Endometrium (tissue), 2 donors: ENCODE results near the gene NBPF20.
"Not testable (repeated sequence)": the region's sequence is repeated elsewhere in the genome, so short reads cannot be mapped to it uniquely, and the experiment has no call there.

Experiments
- FAIRE-seq: peaks from 2 replicates; lab custom pipeline; 2012; peaks lifted over from hg19 to GRCh38; lab: Jason Lieb, UNC
- donor health status: control.
- donor health status: control.

NBPF20 gene, protein sequence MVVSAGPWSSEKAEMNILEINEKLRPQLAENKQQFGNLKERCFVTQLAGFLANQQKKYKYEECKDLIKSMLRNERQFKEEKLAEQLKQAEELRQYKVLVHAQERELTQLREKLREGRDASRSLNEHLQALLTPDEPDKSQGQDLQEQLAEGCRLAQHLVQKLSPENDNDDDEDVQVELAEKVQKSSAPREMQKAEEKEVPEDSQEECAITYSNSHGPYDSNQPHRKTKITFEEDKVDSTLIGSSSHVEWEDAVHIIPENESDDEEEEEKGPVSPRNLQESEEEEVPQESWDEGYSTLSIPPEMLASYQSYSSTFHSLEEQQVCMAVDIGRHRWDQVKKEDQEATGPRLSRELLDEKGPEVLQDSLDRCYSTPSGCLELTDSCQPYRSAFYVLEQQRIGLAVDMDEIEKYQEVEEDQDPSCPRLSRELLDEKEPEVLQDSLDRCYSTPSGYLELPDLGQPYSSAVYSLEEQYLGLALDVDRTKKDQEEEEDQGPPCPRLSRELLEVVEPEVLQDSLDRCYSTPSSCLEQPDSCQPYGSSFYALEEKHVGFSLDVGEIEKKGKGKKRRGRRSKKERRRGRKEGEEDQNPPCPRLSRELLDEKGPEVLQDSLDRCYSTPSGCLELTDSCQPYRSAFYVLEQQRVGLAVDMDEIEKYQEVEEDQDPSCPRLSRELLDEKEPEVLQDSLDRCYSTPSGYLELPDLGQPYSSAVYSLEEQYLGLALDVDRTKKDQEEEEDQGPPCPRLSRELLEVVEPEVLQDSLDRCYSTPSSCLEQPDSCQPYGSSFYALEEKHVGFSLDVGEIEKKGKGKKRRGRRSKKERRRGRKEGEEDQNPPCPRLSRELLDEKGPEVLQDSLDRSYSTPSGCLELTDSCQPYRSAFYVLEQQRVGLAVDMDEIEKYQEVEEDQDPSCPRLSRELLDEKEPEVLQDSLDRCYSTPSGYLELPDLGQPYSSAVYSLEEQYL (N-terminal part only)

DNA sequence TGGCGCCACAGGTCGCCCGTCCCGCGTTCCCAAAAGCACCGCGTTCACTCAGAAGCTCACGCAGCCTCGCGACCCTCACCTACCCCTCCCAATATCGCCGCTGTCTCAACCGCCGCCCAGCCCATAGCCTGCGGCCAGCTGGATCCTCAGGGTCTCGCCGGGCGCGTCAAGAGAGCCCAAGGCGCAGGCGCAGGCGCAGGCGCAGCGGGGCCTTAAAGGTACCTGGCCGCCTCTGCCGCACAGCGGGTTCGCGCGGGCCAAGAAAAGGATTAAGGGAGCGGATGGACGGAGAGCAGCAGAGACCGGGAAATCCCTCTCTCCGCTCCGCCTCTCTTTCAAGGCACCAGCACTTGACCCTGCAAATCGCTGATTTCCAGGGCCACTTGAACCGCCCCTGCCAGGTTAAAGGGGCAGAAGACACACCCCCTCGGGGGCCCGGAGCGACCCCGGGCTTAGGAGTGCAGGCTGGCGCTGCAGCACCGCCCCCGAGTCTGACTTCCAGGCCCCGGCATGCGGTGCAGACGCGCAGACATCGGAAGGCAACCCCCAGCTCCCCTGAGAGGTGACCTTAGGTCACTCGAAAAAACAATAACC, at the start of gene NBPF20:
Gene NBPF20 (minus strand): TSS at position 168 of the 594 bp plus-strand sequence. CDS start 20,331 bp downstream, outside the sequence.
- FAIRE-seq, result no peak

DNA sequence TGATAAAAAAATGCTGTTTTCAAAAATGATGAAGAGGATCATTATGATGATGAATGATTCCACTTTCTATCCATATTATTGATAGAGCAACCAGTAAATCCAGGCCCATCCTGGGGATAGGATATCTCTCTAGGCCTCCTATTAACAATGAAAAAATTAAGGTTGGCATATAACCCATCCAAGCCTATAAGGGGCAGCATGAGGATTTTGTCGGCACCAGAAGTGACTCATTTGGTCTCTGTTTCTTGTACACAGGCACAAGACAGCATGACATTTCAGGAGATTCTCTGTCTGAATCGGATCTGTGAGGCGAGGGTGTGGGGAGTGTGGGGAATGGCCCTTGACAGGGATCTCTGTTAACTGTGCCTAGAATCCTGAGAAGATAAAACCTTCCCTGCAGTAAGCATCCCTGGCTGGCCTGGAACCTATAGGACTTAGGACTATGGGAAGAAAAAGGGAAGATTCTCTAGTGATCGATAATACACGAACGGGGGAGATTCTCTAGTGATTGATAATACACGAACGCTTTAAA, 49.5 kb upstream of the NBPF20 start:
- not testable (repeated sequence) for FAIRE-seq

DNA sequence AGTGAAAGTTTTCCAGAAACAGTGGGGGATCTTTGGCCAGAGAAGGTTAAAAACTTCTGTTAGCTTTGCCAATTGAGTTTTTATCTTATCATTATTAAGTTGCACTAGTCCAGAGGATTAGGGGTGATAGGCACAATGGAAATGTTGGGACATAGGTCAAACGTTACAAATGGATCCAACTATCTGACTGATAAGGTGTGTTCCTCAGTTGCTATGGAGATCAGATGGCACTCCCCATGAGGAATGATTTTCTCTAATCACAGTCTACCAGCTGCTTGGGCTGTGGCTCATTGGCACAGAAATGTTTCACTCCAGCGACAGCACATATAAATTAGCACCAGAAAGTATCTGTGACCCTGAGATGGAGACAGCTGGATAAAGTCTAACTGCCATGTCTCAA, 47.3 kb upstream of the NBPF20 start:
- not testable (repeated sequence) for FAIRE-seq

DNA sequence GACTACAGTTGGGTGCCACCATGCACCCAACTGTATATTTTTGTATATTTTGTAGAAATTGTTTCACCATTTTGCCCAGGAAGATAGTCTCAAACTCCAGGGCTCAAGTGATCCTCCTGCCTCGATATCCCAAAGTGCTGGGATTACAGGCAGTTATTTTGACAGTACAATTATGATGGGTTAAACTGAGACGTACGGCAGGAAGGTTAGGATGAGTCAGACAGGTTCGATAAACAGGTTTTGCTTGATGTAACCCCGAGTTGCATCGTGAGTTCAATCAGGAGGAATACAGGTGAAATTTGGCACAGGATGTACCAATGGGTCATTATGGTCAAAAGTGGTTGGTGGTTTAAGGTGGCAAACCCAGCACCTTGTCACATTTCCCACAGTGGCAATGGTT, 46.0 kb upstream of the NBPF20 start:
- FAIRE-seq, result not testable (repeated sequence)

DNA sequence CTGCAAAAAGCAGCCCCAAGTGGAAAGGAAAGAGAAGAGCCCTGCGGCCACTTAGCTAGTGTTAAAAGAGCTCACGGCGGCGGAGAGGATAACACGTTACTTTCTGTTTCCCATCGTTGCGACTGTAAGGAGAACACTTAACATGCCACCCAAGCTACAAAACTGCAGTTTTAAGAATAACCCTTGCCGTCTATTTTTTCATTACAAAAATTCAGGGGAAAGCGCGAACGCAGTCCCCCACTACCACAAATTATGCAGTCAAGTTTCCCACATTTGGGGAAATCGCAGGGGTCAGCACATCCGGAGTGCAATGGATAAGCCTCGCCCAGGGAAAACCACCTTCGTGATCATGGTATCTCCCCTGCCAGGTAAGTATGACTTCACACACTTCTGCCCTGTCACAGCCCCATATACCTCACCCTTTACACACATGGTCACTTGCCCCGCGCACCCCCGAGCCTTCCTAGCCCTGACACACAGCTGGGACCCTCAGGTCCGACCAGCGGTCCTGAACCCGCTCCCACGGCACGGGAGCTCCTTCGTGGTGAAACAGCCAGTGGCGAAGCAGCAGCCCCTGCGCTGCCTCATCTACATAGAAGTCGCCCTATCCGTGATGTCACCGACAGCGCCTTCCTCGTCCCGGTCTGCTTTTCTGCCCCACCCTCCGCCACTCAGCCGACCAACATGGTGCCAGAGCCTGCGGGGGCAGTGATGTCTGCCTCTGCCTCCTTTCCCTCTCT, 40.2 kb upstream of the NBPF20 start:
- not testable (repeated sequence) for FAIRE-seq

DNA sequence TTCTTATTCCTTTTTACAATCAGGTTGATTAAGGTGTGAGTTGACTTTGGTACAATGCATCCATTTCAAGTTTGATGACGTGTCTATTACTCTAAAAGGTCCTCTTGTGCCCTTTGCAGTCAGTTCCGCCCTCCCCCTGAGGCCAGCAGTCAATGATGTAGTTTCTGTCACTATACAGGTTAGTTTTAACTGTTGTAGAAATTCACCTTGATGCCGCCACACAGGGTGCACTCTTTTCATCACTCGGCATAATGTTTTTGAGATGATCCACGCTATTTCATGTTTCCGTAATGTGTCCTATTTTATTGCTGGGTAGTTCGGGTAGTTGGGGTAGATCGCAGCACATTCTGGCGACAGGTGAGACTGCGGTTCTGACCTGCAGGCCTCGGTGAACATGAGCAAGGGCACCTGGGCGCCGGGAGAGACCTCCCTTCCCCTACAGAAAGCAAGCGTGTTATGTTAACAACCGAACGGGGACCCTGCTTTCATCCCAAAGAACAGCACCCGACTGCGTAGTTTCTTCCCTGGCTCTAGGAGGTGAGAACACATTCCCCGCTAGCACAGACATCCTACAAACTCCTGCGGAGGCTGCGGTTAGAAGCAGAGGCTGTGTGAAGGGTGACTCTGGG, 39.4 kb upstream of the NBPF20 start:
- FAIRE-seq, result not testable (repeated sequence)

DNA sequence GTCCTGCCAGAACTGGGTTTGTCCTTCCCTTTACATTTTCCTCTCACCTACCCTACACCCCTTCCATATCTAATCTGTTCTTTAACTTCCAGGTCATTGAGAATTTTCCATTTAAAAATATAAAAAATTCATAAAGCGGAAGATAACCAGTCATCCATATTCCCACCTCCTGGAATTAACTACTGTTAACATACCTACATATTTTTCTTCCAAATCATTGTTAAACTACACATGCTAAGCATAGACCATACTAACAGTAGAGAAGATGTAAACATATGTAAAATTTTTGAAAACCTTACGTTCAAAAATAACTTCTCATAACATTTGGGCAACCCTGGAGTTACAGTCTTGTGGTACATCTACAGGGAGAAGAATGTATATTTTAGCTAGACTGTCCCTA, 38.6 kb upstream of the NBPF20 start:
- not testable (repeated sequence) for FAIRE-seq

DNA sequence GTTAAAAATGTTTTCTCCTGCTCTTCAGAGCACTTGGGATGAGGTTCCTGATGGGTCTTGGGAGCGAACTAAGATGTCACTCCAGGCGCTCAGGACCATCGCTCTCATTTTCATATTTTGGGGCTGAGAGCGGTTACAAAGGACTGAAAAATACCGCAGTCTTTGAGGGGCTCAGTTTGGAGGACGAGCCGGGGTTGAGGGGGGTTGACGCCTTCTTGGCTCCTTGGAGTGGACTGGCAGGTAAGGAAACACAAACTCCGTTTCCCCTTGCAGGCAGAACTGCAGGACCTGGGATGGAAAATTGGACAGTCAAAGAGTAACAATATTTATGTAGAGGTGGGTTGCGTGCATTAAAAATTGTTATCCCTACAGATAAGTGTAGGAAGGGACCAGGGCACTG, 35.3 kb upstream of the NBPF20 start:
- not testable (repeated sequence) for FAIRE-seq

DNA sequence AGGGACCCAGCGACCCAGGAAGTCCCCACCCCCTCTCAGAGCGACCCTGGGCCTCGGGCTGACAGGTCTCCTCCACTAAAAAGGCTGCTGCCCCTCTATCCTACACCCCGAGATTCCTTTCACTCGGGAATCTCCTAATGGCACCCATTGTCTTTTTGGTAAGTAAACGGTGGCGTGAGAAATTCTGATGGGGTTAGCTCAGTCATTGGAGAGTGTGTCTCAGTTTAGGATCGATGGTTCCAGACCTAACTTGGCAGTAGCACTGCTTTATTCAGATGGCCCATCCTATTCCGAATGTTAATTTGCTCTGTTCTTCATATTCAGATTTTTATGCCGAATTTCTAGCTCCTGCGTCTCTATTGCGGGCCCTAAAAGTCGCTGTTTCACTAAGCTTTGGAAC, 34.6 kb upstream of the NBPF20 start:
- not testable (repeated sequence) for FAIRE-seq

DNA sequence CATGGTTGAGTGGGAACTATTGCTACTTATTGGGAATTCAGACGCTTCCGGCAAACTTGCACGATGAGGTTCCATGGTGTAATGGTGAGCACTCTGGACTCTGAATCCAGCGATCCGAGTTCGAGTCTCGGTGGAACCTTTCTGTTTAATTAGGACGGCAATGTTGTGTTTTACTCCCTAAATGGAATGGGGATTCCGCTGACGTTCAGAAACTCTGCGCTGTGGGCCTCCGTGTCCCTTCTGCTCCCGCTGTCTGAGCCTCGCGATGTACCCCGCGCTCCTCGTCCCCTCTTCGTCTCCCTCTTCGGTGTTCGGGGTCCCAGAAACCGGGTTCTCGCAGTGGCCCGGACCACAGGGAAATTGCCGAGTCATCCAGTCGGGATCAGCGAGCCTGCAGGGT, 34.2 kb upstream of the NBPF20 start:
- not testable (repeated sequence) for FAIRE-seq

DNA sequence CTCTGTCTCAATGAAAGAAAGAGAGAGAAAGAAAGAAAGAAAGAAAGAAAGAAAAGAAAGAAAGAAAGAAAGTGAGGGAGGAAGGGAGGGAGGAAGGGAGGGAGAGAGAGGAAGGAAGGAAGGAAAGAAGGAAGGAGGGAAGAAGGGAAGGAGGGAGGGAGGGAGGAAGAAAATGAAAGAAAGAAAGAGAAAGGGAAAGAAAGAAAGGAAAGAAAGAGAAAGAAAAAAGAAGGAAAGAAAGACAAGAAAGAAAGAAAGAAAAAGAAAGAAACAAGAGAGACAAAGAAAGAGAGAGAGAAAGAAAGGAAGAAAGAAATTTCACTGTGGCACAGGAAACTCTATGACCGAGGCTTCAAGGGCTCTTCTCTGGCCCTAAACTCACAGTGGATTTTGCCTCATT, 33.7 kb upstream of the NBPF20 start:
- not testable (repeated sequence) for FAIRE-seq

DNA sequence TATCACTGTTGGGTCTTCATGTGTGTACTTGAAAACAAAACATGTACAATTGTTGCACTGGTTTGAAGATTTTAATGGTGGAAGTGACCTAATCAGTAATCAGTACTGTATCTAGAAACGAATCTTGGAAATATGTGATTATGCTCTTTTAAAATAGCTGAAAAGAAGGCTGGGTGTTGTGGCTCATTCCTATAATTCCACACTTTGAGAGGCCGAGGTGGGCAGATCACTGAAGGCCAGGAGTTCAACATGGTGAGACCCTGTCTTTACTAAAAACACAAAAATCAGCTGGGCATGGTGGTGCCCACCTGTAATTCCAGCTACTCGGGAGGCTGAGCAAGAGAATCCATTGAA, 29.4 kb upstream of the NBPF20 start:
- not testable (repeated sequence) for FAIRE-seq

DNA sequence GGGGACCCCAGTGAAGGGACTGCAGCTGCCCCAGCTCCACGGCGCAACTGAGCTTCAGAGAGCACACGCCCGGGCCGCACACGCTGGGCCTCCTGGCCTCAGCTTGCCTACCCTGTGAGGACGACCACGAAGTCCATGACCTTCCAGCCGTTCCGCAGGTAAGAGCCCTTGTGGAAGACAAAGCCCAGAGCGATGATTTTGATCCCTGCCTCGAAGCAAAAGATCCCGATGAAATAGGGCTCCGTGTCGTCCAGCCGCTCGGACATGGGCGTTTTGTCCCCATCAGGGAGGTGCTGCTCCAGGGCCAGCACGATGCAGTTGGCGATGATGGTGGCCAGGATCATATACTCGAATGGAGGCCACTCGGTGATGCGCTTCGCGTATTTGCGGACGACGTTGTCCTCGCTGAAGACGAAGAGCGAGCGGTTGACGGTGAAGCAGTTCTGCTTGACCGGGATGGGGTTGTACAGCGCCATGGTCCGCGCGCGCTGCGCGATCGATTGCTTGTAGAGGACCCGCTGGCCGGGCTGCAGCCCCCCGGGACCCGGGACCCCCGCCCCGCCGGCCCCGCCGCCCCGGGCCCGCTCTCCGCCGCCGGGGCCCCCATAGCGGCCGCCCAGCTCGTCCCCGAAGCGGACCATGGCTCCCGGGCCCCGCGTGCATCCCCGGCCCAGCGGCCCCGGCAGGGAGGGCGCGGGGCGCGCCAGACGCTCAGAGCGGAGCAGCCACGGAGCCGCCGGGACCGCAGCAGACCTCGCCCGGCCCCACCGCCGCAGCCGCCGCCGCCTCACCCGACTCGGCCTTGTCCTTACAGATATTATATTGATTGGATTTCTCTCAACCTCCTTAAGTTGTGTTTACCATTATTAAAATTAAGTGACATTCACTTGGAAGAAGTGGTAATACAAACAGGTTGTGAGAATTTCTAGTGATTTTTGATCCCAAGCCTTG, 28.7 kb upstream of the NBPF20 start:
- FAIRE-seq, result not testable (repeated sequence)

DNA sequence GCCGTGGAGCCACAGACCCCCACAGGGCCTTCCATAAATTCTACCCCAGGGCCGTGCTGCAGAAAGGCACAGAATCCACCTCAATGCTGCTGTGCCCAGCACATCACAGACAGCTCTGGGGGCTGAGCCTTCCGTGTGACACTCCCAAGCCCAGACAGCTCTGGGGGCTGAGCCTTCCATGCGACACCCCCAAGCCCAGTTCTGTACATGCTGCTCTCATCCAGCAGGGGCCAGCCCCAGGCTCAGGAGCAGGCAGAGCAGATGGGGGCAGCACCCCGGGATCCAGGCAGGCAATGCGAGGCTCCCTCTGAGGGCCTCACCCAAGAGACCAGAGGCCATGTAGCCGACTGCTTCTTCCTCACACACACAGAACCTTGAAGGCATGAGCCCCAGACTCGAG, 27.1 kb upstream of the NBPF20 start:
- FAIRE-seq, result not testable (repeated sequence)

DNA sequence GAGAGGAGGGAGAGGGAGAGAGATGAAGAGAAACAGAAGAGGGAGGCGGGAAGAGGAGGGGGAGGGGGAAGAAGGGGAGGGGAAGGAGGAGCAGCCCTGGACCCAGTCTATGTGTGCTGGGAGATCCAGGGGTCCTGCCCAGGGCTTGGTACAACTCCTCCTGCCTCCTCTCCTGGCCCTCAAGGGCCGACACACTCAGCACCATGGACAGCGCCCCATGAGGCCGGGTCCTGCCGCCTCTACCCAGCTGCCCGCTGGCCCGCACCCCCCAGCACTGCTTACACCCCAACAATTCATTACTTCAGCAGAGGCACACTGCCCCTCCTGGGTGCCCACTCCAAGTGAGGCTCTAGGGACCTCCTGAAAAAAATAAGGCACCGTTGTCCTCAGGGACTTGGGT, 26.5 kb upstream of the NBPF20 start:
- FAIRE-seq, result not testable (repeated sequence)

DNA sequence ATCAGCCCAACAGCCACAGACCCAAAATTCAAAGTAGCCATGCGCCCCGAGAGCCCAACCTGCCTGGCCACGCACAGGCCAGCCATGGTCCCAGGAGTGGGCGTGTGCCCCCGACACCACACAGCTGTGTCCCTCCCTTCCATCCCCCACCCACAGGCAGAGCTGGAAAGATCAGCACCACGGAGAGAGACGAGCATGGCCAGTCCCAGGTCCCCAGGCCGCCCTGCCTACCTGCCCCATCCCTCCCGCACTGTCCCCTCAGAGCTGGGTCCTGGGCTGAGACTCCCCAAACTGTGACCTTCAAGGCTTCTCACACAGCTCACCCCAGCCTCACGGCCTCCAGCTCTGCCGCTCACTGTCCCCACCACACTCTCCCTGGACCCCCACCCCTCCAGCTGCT, 19.8 kb upstream of the NBPF20 start:
- FAIRE-seq, result not testable (repeated sequence)

DNA sequence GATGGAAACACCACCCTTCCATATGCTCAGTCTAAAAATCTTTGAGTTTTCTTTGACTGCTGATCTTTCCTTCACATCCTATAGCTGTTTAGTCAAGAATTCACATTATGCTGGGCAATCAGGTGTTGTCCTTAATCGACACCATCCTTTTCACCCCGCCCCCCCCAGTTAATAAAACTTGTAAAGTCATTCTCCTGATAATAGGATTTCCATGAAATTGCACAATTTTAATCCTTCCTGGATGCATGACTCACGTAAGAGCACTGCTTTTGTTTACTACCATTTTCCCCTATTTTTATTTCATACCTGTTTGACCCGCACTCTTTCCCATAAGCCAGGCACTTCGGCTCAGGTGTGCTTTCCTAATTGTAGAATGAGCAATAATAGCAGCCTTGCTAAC, 16.9 kb upstream of the NBPF20 start:
- FAIRE-seq, result not testable (repeated sequence)

DNA sequence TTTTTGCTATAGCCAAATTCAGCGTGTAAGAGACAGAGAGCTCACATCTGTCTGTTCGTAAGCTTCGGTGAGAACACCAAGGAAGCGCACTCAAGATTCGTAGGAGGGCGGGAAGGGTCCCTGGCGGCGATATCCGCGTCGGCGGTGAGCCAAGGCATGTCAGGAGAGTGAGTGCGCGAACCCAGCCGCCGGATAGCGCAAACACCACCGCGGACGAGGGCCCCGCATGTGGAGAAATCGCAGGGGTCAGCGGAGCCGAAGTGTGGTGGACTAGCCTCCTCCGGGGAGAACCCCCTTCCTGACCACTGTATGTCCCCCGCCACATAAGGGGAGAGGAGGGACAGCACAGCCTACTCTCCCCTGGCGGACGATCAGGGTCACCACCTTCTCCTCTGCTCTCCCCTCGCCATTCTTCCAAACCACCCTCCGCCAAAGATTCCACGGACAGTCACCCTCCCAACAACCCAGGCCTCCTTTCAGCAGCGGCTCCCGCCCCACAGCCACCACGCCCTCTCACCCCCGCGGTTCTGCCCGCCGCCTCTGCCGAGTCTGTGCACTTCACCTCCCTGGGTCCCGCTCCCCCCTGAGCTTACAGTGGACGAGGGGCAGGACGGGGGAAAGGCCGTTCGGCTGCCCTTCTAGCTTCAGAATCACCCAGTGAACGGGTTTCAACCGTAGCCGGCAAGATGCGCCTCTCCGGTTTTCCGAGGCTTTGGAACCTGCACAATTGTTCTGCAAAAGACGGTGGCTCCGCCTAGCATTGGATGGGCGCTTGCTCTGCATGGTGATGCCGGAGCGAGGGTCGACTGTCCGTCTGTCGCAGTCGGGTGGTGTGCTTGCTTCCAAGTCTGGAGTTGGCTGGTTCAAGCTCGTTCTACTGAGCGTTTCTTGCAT, 6.2 kb upstream of the NBPF20 start:
- not testable (repeated sequence) for FAIRE-seq

DNA sequence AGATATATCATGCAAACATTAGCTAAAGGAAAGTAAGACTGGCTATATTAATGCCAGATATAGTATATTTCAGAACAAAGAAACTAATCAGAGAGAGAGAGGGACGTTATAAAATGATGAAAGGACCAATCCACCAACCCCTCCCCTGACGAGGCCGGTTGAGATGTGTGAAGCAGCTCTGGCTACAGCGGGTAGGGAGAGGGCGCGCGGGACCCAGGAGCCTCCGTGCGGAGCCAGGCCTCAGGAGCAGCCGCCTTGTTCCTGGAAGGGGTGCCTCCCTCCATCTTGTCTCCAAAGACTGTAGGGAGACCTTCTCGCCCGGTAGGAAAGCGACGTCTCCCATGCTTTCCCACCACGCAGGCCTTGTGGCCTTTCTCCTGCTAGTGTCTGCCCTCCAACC, 5.4 kb upstream of the NBPF20 start:
- FAIRE-seq, result not testable (repeated sequence)
